Measurements from ENCODE around the gene ETV5. TPM values are rescaled to one million over a fixed set of nuclear protein-coding genes. Genes with fewer than 3 reads are reported as not detected.
"Not testable (repeated sequence)": the region's sequence is repeated elsewhere in the genome, so short reads cannot be mapped to it uniquely, and the experiment has no call there.

The ETV5 gene
- total RNA-seq, 4 donors from 2014 or later: 1.7 to 6.7 (median 5.0) TPM

DNA sequence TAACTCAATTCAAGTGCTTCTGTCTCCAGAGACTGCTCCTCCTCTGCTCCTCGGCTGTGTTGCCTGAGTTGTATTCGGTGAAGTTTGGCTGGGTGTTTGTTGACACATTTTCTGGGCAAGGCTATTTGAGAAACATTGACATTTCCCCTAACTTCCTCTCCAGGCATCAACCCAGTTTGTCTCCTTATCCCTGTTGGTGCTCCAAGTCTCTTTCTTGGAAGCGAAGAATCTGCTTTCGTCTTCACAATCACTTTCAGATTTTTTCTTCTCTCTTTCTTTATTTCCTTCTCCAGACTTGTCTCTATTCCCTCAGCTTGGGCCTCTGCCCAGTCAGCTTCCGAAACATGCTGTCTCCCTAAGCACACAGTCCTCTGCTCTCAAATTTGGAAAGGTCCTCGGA is 84.7 kb downstream of the ETV5 start:
- TF ChIP-seq, protein P1, sequence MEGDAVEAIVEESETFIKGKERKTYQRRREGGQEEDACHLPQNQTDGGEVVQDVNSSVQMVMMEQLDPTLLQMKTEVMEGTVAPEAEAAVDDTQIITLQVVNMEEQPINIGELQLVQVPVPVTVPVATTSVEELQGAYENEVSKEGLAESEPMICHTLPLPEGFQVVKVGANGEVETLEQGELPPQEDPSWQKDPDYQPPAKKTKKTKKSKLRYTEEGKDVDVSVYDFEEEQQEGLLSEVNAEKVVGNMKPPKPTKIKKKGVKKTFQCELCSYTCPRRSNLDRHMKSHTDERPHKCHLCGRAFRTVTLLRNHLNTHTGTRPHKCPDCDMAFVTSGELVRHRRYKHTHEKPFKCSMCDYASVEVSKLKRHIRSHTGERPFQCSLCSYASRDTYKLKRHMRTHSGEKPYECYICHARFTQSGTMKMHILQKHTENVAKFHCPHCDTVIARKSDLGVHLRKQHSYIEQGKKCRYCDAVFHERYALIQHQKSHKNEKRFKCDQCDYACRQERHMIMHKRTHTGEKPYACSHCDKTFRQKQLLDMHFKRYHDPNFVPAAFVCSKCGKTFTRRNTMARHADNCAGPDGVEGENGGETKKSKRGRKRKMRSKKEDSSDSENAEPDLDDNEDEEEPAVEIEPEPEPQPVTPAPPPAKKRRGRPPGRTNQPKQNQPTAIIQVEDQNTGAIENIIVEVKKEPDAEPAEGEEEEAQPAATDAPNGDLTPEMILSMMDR (IDR thresholded peaks at IDR 0.05): no peak
- no peak for TF ChIP-seq POLR2A (IDR thresholded peaks at IDR 0.05)
- no peak for DNase-seq
- peaks cover 0 to 6% (median 0%) of the 10 kb centered on the region in 3 donors for H3K4me1 ChIP-seq
- H3K27ac ChIP-seq: peak overlapping the region in 1 of 4 donors; percentile 46
- peak overlapping the region in 1 of 4 donors; percentile 7 for H3K4me3 ChIP-seq
- no peaks in the 10 kb centered on the region for H3K36me3 ChIP-seq
- WGBS, 2 donors: 47 to 55% methylated on average over 6 of the region's 6 CpGs
- no peaks in the 10 kb centered on the region for H3K9me3 ChIP-seq
- intact Hi-C loops (cut with DNase I): no loop called here
- no peaks in the 10 kb centered on the region for H3K27me3 ChIP-seq

DNA sequence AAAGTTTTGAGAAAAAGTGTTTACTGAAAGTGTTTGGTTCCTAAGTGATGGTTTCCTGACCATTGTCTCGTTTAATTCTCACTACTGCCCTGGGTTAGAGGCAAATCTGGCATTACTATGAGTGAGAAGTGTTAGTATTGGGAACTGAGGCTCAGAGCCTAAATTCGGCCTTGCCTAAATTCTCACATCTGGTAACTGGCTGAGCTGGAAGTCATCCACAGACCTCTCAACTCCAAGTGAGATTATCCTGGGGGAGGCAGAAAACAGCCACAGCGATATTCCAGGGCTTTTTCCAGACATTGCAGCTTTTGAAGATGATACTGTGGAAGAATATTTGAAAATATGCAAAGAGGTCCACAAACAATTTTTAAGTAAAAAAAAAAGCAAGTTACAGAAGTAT is 86.0 kb downstream of the ETV5 start:
- WGBS, 2 donors: 75 to 78% methylated on average over 3 of the region's 3 CpGs
- intact Hi-C loops (cut with DNase I): no loop called here
- Histone ChIP-seq H3K4me1 (peaks cover 0 to 6% (median 0%) of the 10 kb centered on the region in 3 donors), H3K4me3 (no peak overlapping the region), H3K27me3 (no peaks in the 10 kb centered on the region), H3K9me3 (no peaks in the 10 kb centered on the region), H3K27ac (no peak overlapping the region), H3K36me3 (no peaks in the 10 kb centered on the region)
- TF ChIP-seq POLR2A (IDR thresholded peaks at IDR 0.05): no peak
- TF ChIP-seq, protein P1 (IDR thresholded peaks at IDR 0.05): no peak
- no peak for DNase-seq

DNA sequence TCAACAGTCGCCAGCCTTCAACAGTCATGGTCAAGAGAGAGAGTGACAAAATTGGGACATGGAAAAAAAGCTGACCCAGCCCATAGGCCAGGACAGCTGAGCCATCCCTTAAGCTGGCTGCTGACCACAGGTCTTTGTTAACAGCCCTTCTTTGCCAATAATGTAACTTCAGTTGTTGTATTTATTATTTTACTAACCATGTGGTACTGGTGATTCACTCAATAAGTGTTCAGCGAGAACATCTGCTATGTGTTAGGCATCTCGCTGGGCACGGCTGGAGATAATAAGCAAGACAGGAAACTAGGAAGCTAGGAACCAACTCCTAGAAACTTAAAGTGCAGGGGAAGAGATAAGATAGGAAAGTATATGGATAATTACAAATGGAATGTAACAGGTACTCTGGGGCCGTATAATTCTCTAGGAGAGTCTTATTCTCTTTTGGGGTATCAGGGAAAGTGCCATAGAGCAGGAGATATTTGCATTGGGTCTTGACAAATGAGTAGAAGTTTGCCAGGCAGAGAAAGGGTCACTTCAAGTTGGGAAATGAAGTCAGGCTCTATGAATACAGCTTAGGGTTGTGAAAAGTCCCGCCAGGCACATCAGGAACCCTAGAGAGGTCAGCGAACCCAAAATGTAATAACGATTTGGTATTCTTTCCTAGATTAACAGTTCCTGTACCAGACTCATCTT is 87.1 kb downstream of the ETV5 start:
- no peak overlapping the region for H3K27ac ChIP-seq
- H3K27me3 ChIP-seq: no peaks in the 10 kb centered on the region
- intact Hi-C loops (cut with DNase I): no loop called here
- no peak overlapping the region for H3K4me3 ChIP-seq
- TF ChIP-seq, protein P1 (IDR thresholded peaks at IDR 0.05): no peak
- TF ChIP-seq POLR2A (IDR thresholded peaks at IDR 0.05): no peak
- 85 to 87% methylated on average over 7 to 8 of the region's 8 CpGs for WGBS, 2 donors
- H3K9me3 ChIP-seq: no peaks in the 10 kb centered on the region
- no peak for DNase-seq
- H3K36me3 ChIP-seq: no peaks in the 10 kb centered on the region
- H3K4me1 ChIP-seq: peaks cover 0 to 6% (median 0%) of the 10 kb centered on the region in 3 donors

DNA sequence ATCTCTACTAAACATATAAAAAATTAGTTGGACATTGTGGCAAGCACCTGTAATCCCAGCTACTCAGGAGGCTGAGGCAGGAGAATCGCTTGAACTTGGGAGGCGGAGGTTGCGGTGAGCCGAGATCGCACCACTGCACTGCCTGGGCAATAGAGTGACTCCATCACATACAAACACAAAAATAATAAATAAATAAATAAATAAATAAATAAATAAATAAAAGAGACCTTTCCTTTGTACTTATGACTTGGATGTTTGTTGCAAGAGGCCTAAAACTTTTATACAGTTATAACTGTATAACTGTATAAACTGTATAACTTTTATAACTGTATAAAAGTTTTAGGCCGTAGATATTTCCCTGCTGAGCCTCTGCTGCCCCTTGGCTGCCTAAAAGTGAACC is 87.6 kb downstream of the ETV5 start:
- H3K27me3 ChIP-seq; H3K27ac ChIP-seq; H3K4me1 ChIP-seq; intact Hi-C loops (cut with DNase I); H3K4me3 ChIP-seq; DNase-seq; H3K9me3 ChIP-seq; H3K36me3 ChIP-seq: not testable (repeated sequence)
- WGBS, 2 donors: 88 to 92% methylated on average over 6 of the region's 6 CpGs

DNA sequence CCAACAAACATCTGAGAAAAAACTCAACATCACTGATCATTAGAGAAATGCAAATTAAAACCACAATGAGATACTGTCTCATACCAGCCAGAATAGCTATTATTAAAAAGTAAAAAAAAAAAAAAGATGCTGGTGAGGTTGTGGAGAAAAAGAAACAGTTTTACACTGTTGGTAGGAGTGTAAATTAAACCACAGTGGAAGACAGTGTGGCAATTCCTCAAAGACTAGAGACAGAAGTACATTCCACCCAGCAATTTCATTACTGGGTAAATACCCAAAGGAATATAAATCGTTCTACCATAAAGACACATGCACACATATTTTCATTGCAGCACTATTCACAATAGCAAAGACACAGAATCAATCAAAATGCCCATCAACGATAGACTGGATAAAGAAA is 89.6 kb downstream of the ETV5 start:
- DNase-seq; H3K9me3 ChIP-seq; H3K4me1 ChIP-seq; H3K27ac ChIP-seq; H3K4me3 ChIP-seq; intact Hi-C loops (cut with DNase I); H3K27me3 ChIP-seq; H3K36me3 ChIP-seq: not testable (repeated sequence)
- 74 to 81% methylated on average over 2 of the region's 2 CpGs for WGBS, 2 donors

DNA sequence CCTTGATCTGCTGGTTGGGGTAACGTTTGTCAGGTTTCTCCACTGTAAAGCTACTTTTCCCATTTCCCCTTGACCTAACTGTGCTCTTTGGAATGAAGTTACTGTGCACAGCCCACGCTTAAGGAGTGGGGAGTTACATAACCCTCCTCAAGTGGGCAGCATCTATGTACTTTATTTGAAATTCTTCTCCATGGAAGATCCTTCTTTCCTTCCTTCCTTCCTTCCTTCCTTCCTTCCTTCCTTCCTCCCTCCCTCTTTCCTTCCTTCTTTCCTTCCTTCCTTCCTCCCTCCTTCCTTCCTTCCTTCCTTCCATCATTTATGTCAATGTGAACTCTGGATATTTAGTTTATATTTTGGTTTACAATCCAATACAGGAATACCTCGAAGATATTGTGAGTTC is 94.0 kb downstream of the ETV5 start:
- H3K4me3 ChIP-seq: no peak overlapping the region
- H3K27me3 ChIP-seq: peaks cover 0 to 9% (median 0%) of the 10 kb centered on the region in 4 donors
- H3K9me3 ChIP-seq: no peaks in the 10 kb centered on the region
- TF ChIP-seq POLR2A (IDR thresholded peaks at IDR 0.05): no peak
- TF ChIP-seq, protein P1 (IDR thresholded peaks at IDR 0.05): no peak
- no peaks in the 10 kb centered on the region for H3K36me3 ChIP-seq
- H3K4me1 ChIP-seq: no peaks in the 10 kb centered on the region
- intact Hi-C loops (cut with DNase I): no loop called here
- 53 to 68% methylated on average over 3 of the region's 3 CpGs for WGBS, 2 donors
- no peak overlapping the region for H3K27ac ChIP-seq
- no peak for DNase-seq

Data from esophagus squamous epithelium (tissue), 5 donors.